ENCODE results near the gene PRSS2.
"Not testable (repeated sequence)": the region's sequence is repeated elsewhere in the genome, so short reads cannot be mapped to it uniquely, and the experiment has no call there.

PRSS2 gene

GRCh38 chr7:142770661-142771352, at the start of gene PRSS2:
PRSS2 (plus strand) TSS chr7:142770970; CDS start chr7:142770983, 13 bp downstream.
- no peak for DNase-seq

GRCh38 chr7:142720986-142721385, 49.8 kb upstream of the PRSS2 start:
- no peak for DNase-seq

- no peak for DNase-seq
Measured at GRCh38 chr7:142722248-142722794, 48.4 kb upstream of the PRSS2 start.

- no peak for DNase-seq
Measured at GRCh38 chr7:142733271-142733670, 37.5 kb upstream of the PRSS2 start.

GRCh38 chr7:142739923-142740492, 30.8 kb upstream of the PRSS2 start:
- no peak for DNase-seq

- no peak for DNase-seq
Measured at GRCh38 chr7:142740786-142741185, 30.0 kb upstream of the PRSS2 start.

GRCh38 chr7:142741932-142742331, 28.8 kb upstream of the PRSS2 start:
- DNase-seq: not testable (repeated sequence)

- DNase-seq: no peak
Measured at GRCh38 chr7:142745091-142745635, 25.6 kb upstream of the PRSS2 start.

- no peak for DNase-seq
Measured at GRCh38 chr7:142745745-142746144, 25.0 kb upstream of the PRSS2 start.

- DNase-seq: no peak
Measured at GRCh38 chr7:142746264-142746663, 24.5 kb upstream of the PRSS2 start.

- DNase-seq: not testable (repeated sequence)
Measured at GRCh38 chr7:142748410-142748809, 22.4 kb upstream of the PRSS2 start.

GRCh38 chr7:142749218-142749993, 21.4 kb upstream of the PRSS2 start, which contains the start of gene PRSS1:
PRSS1 (plus strand) TSS chr7:142749472; CDS start chr7:142749485, 13 bp downstream.
- DNase-seq: no peak

GRCh38 chr7:142750321-142750938, 20.3 kb upstream of the PRSS2 start:
- DNase-seq: no peak

- DNase-seq: not testable (repeated sequence)
Measured at GRCh38 chr7:142751526-142752175, 19.1 kb upstream of the PRSS2 start.

- no peak for DNase-seq
Measured at GRCh38 chr7:142752376-142753225, 18.2 kb upstream of the PRSS2 start.

GRCh38 chr7:142753366-142753765, 17.4 kb upstream of the PRSS2 start:
- DNase-seq: no peak

- not testable (repeated sequence) for DNase-seq
Measured at GRCh38 chr7:142753925-142754491, 16.8 kb upstream of the PRSS2 start.

- DNase-seq: no peak
Measured at GRCh38 chr7:142754681-142755575, 15.8 kb upstream of the PRSS2 start.

- not testable (repeated sequence) for DNase-seq
Measured at GRCh38 chr7:142758312-142758711, 12.5 kb upstream of the PRSS2 start.

GRCh38 chr7:142759433-142759832, 11.3 kb upstream of the PRSS2 start:
- DNase-seq: no peak
